GM19238 (cell line): ENCODE measurements around the gene OR8G1.
"Not testable (repeated sequence)": the region's sequence is repeated elsewhere in the genome, so short reads cannot be mapped to it uniquely, and the experiment has no call there.

Source experiments
- DNase-seq: peaks from one replicate; pipeline ENCODE4 v3.0.0; 2011; ENCODE audit warnings: low spot score; ENCODE audit not compliant: insufficient read length

OR8G1 gene

DNA sequence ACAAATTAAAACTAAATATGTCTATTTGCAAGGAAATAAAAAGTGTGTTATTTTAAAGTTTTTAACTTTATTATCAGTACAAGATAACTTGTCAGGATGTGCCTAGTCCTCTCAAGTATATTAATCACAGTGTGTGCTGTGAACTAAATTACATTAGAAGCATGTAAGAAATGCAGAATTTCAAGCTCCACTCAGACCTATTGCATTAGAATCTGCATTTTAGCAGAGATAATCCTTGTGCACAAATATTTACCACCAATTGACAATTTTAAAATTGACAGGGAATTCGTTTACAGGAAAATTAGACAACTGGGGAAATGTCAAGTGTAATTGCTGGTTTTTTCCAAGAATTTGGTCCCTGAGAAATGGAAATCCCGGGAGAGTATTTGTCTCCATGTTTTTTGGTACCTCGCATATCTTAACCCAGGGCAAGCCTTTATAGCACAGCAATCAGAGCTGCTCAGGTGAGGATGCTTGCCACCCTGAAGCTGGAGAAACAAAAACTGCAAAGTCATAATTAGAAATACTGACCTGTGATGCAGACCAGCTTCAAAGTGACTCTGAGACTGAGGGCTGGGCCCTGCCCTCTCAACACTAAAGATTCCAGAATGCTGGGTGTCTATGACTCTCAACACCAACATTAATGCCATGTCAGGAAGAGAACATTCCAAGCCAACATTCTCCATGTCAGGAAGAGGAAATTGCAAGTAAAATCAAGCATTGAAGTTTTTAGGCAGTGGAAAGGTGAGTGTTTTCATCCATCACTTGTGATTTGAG is at the start of gene OR8G1:
Gene OR8G1, plus strand, starts transcription at position 475 of the 777 bp plus-strand sequence. CDS start 8,581 bp downstream, outside the sequence.
- no peak for DNase-seq

DNA sequence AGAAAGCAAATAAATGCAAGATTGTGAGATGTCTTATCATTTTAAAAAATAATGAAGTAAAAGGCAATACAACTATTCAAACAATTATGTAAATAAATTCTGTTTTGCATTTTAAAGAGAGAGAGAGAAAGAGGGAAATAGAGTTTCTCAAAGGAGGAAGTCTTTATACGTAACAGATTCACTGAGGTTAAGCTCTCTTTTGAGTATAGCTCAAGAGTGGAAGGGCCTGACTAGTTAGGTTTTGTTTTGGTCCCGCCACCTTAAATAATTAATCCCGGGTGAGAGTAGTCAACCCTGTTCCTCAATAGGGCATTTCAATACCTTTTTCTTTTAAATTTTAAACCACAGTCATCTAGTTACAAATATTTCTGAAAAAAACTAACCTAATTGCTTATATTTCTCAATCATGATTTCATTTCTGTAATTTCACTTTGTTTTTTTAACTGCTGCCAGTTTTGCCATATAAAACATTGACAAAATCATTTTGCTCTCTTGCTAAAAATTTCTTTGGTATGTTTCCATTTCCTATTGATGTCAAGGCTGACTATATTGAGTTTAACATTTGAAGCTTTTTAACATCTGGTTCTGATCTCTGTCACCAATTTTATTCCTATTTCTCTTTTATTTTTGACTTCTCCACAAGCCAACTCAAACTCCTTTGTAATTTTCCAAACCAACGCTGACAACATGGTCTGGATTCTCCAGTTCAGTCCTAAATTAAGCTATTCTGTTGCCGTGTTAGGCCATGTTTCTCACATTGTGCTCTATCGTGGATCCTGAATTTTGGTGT is 47.5 kb upstream of the OR8G1 start:
- DNase-seq: no peak

DNA sequence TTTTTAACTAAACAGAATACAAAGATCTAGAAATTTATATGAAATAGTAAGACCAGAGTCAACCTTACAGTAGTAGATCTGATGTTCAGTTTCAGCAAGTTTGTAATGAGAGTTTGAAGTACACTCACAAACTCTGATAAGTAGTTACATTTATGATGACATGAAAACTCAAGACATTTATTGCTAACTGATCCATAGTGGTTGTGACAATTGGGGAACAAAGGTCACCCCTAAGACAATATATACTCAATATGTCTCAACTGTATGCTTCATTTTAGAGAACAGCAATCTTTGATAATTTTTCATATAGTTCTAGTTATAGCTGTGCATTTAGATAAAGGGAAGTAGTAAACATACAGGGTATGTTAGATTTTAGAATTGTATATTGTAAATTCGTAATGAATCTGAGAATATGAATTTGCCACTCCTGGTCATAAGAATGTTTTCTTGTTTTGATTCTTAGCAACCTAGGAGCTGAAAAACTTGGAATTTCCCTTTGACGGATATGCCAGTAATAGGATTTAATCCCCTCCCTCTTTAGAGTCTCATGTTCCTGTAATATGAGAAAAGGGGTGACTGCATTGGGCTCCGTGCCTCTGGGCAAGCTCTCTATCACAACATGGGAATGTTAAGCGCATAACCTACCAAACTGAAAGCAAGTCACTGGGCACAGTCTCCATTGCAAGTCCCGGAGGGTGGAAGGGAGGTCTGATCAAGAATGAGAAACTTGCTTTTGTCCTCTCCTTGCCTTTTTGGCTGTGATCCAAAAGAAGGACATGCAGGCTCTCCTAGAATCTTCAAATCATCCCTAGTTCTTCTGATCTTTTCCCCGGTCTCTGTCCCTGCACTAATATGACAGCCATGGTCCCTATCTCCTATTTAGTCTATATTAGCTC is 46.4 kb upstream of the OR8G1 start:
- DNase-seq: no peak

- peak; percentile 18 for DNase-seq
Observed at GRCh38 chr11:124195189-124195734, 45.6 kb upstream of the OR8G1 start.

- DNase-seq: no peak
Observed at GRCh38 chr11:124197999-124198398, 42.9 kb upstream of the OR8G1 start.

DNA sequence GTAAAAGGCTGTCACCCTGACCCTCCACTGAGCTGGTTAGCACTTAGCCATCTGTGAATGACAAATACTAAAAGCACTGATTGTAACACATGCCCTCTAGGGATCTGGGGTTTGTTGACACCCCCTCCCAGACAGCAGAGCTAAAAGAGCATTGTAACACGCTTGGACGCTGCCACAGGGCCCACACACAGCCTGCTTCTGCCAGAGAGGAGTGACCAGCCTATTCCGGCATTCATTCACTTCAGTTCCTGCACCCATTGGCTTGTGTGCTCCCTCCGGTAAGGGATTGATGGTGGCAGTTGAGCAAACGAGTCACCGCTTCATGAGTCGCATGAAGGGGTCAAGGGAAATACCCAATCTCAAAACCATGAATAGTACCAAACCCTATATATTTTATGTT is 42.0 kb upstream of the OR8G1 start:
- DNase-seq: no peak

- no peak for DNase-seq
Observed at GRCh38 chr11:124199702-124200101, 41.2 kb upstream of the OR8G1 start.

GRCh38 chr11:124200671-124201070 is 40.2 kb upstream of the OR8G1 start:
- no peak for DNase-seq

- no peak for DNase-seq
Observed at GRCh38 chr11:124202951-124203350, 37.9 kb upstream of the OR8G1 start.

DNA sequence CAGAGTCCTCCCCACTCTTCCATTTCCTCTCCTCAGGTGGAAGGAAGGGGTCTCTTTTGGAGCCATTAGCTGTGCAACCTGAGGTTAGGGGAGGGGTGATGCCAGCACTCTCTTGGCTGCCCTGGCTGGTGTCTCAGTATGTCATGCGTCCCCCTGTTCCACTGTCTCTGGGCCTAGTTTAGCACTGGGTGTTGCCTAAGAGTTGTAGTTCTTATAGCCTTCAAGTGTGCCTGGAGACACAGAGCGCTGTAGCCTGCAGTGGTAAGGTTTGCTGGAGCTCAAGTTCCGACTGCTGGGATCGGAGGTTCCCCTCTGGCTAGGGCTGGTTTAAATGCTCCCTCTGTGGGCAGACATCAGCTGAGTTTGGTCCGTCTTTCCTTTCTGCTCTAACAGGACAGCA is 36.9 kb upstream of the OR8G1 start:
- DNase-seq: no peak

DNA sequence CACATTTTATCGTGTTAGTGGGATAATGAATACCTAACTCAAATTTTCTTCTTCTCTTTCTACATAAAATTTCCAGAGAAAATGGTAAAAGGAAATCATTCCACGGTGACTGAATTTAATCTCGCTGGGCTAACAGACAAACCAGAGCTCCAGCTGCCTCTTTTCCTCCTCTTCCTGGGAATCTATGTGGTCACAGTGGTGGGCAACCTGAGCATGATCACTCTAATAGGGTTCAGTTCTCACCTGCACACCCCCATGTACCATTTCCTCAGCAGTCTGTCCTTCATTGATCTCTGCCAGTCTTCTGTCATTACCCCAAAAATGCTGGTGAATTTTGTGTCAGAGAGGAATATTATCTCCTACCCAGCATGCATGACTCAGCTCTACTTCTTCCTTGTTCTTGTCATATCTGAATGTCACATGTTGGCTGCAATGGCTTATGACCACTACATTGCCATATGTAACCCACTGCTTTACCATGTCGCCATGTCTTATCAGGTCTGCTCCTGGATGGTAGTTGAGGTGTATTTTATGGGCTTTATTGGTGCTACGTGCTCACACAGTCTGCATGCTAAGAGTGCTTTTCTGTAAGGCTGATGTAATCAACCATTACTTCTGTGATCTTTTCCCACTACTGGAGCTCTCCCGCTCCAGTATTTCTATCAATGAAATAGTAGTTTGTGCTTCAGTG is 33.6 kb upstream of the OR8G1 start:
- DNase-seq: no peak

- no peak for DNase-seq
Observed at GRCh38 chr11:124209824-124210357, 31.0 kb upstream of the OR8G1 start.

- no peak for DNase-seq
Observed at GRCh38 chr11:124210421-124210820, 30.5 kb upstream of the OR8G1 start.

DNA sequence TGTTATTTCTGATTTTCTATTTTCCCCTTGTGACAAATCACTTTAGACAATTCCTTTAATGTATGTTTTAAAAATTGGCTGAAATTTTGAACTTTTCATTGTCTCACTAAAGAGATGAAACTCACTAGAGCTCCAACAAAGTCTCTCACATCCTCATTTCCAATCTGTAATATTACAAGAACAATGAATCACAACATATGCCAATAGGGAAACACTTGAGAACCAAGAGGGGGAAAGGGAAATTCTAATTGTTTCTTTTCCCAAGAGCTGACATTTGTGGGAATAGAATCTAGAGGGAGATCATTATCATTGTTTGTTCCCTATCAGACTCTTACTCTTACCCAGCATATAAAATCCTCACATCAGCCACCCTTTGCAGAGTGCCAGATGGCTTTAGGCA is 29.6 kb upstream of the OR8G1 start:
- no peak for DNase-seq

- DNase-seq: no peak
Observed at GRCh38 chr11:124214027-124214426, 26.9 kb upstream of the OR8G1 start.

DNA sequence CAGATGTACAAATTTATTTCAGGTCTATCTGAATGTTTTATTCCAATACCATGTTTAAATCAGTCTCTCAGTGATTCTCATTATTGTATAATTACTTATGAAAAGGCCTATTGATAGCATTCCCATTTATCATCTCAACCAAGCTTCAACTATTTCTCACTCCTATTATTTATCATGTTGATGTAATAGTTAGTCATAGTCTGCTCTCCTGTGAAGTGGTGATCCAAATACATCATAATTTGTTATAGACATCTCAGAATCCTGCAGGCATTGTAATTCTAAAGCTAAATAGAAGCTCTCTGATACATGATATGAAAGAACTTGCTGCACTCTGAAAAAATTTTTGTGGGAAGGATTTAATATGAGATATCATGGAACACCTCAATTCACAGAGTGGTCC is 21.8 kb upstream of the OR8G1 start:
- DNase-seq: no peak

DNA sequence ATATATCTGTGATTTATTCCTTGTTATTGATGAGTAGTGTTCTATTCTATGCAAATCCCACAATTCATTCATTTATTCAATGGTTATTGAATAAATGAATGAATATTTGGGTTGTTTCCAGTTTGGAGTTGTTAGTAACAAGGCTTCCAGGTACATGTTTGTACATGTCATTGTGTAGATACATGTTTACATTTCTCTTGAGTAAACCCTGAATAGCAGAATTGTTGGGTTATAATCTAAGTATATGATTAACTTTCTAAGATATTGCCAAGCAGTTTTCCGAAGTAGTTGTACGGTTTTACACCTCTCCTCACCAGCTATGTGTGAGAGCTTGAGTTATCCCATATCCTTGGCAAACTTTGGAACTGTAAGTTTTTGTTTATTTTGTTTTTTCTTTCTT is 18.5 kb upstream of the OR8G1 start:
- no peak for DNase-seq

DNA sequence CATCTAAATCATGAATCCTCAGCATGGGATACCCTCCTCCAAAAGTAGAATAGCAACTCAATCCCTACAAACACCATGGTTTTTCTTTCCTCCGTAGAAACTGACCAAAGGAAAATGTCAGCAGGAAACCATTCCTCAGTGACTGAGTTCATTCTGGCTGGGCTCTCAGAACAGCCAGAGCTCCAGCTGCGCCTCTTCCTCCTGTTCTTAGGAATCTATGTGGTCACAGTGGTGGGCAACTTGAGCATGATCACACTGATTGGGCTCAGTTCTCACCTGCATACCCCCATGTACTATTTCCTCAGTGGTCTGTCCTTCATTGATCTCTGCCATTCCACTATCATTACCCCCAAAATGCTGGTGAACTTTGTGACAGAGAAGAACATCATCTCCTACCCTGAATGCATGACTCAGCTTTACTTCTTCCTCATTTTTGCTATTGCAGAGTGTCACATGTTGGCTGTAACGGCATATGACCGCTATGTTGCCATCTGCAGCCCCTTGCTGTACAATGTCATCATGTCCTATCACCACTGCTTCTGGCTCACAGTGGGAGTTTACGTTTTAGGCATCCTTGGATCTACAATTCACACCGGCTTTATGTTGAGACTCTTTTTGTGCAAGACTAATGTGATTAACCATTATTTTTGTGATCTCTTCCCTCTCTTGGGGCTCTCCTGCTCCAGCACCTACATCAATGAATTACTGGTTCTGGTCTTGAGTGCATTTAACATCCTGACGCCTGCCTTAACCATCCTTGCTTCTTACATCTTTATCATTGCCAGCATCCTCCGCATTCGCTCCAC is 16.1 kb upstream of the OR8G1 start:
- DNase-seq: not testable (repeated sequence)

- DNase-seq: no peak
Observed at GRCh38 chr11:124225471-124225870, 15.4 kb upstream of the OR8G1 start.

- no peak for DNase-seq
Observed at GRCh38 chr11:124233376-124233775, 7.5 kb upstream of the OR8G1 start.
